Endodermal cell (in vitro differentiated cells): ENCODE data around the gene MRPL11. TPM values are rescaled to one million over a fixed set of nuclear protein-coding genes. Genes with fewer than 3 reads are reported as not detected.
A peak's percentile ranks its signal among the peaks of the same experiment; 100 is the strongest.

Experiments
- DNase-seq: peaks from one replicate; pipeline ENCODE4 v3.0.0-alpha.2; 2017
- H3K27ac ChIP-seq: 2 replicates; pipeline ENCODE4 v1.5.1; 2013; ENCODE audit warnings: mild to moderate bottlenecking, low read depth, low read length, moderate library complexity
- H3K27me3 ChIP-seq: 2 replicates; pipeline ENCODE4 v1.6.1; 2013; ENCODE audit warnings: mild to moderate bottlenecking, low read length, moderate library complexity; ENCODE audit not compliant: insufficient read depth, control insufficient read depth, poor library complexity, severe bottlenecking
- H3K36me3 ChIP-seq: 2 replicates; pipeline ENCODE4 v1.7.0; 2013; ENCODE audit warnings: mild to moderate bottlenecking, low read length, moderate library complexity; ENCODE audit not compliant: control insufficient read depth, insufficient read depth
- H3K4me1 ChIP-seq: one replicate; pipeline ENCODE4 v1.7.0; 2013; ENCODE audit warnings: low read length; ENCODE audit not compliant: control insufficient read depth, insufficient read depth
- H3K4me3 ChIP-seq: 2 replicates; pipeline ENCODE4 v1.5.1; 2013; ENCODE audit warnings: mild to moderate bottlenecking, low read length, moderate library complexity
- H3K9ac ChIP-seq: 2 replicates; pipeline ENCODE4 v1.6.1; 2013; ENCODE audit warnings: mild to moderate bottlenecking, low read length, moderate library complexity; ENCODE audit not compliant: poor library complexity, severe bottlenecking; ENCODE audit errors: extremely low read depth
- H3K9me3 ChIP-seq: 2 replicates; pipeline ENCODE4 v1.6.1; 2013; ENCODE audit warnings: mild to moderate bottlenecking, low read length, moderate library complexity; ENCODE audit not compliant: control insufficient read depth
- H3K27ac Mint-ChIP-seq: 2 replicates; pipeline ENCODE4 v1.8.0; 2020; ENCODE audit warnings: mixed read lengths
- H3K27me3 Mint-ChIP-seq: 2 replicates; pipeline ENCODE4 v1.8.0; 2021; ENCODE audit warnings: mild to moderate bottlenecking, mixed read lengths; ENCODE audit not compliant: insufficient read depth
- H3K36me3 Mint-ChIP-seq: 2 replicates; pipeline ENCODE4 v1.8.0; 2020; ENCODE audit warnings: low read depth, mixed read lengths
- H3K4me1 Mint-ChIP-seq: 2 replicates; pipeline ENCODE4 v1.8.0; 2020; ENCODE audit warnings: mixed read lengths
- H3K4me3 Mint-ChIP-seq: 2 replicates; pipeline ENCODE4 v1.8.0; 2020; ENCODE audit warnings: mild to moderate bottlenecking, moderate library complexity, mixed read lengths
- H3K9me3 Mint-ChIP-seq: 2 replicates; pipeline ENCODE4 v1.8.0; 2020; ENCODE audit warnings: mild to moderate bottlenecking, mixed read lengths
- CTCF ChIP-seq: fragments of 200-600 bp; sonication (generic); conservative IDR thresholded peaks from 2 replicates; pipeline ENCODE4 v1.5.0; 2021; ENCODE audit warnings: antibody characterized with exemption, mild to moderate bottlenecking
- WGBS, 2 experiments: methylation state at CpG; one replicate each; pipeline versions ENCODE4 v1.1.5 to v1.1.7; 2013; ENCODE audit warnings: missing lambda C conversion rate in 2 of 2, mixed read lengths in 1 of 2; ENCODE audit not compliant: insufficient coverage in 1 of 2, insufficient read length in 1 of 2; 5-methylcytosine and 5-hydroxymethylcytosine counted together
- total RNA-seq, 2 donors: library from RNA; stranded (reverse); fragmentation: NEBNext Ultra II Directional in 1 of 2; extraction: Animal tissue kit (Norgen Biotek cat#: 25700) in 1 of 2; gene quantifications; 2 replicates in 1 of 2; 3 replicates in 1 of 2; pipeline ENCODE4 v1.2.1, GENCODE V29; 2021

Gene MRPL11
- total RNA-seq, 2 donors from 2014 or later = 84.5 to 111 TPM

GRCh38 chr11:66480117-66480938 lies 41.7 kb upstream of the MRPL11 start, which contains the start of gene DPP3:
DPP3 (plus strand) TSS chr11:66480434; CDS start chr11:66482201, 1,767 bp downstream.
- Histone ChIP-seq H3K9ac (peak within 1 kb of the TSS; percentile 88), H3K36me3 (peaks cover 23% of the 10 kb centered on the region), H3K4me1 (no peaks in the 10 kb centered on the region), H3K27me3 (no peaks in the 10 kb centered on the region), H3K4me3 (peak within 1 kb of the TSS; percentile 88), H3K9me3 (no peaks in the 10 kb centered on the region), H3K27ac (peak within 1 kb of the TSS; percentile 92)
- Mint-ChIP-seq H3K27ac (peak within 1 kb of the TSS; percentile 96), H3K36me3 (peaks cover 21% of the 10 kb centered on the region), H3K4me3 (peak within 1 kb of the TSS; percentile 89), H3K9me3 (no peaks in the 10 kb centered on the region), H3K27me3 (no peaks in the 10 kb centered on the region), H3K4me1 (no peaks in the 10 kb centered on the region)
- no peak for TF ChIP-seq CTCF
- 1 to 2% methylated on average over 23 to 62 of the region's 62 CpGs for WGBS, 2 experiments
- peak; percentile 99 for DNase-seq

- Histone ChIP-seq H3K4me3 (peak overlapping the region; percentile 88), H3K9me3 (no peaks in the 10 kb centered on the region), H3K27me3 (no peaks in the 10 kb centered on the region), H3K36me3 (peaks cover 20% of the 10 kb centered on the region), H3K4me1 (no peaks in the 10 kb centered on the region), H3K27ac (peak overlapping the region; percentile 92), H3K9ac (peak overlapping the region; percentile 88)
- H3K36me3 Mint-ChIP-seq = peaks cover 17% of the 10 kb centered on the region
- peak; percentile 53 for DNase-seq
- no peak for TF ChIP-seq CTCF
- H3K4me3 Mint-ChIP-seq = peak overlapping the region; percentile 89
- H3K9me3 Mint-ChIP-seq = no peaks in the 10 kb centered on the region
- H3K27me3 Mint-ChIP-seq = no peaks in the 10 kb centered on the region
- H3K27ac Mint-ChIP-seq = peak overlapping the region; percentile 96
- H3K4me1 Mint-ChIP-seq = no peaks in the 10 kb centered on the region
- WGBS, 2 experiments = 5 to 8% methylated on average over 22 to 34 of the region's 34 CpGs
Observed at GRCh38 chr11:66479394-66480116, 40.9 kb upstream of the MRPL11 start.

- Histone ChIP-seq H3K9ac (peak overlapping the region; percentile 88), H3K9me3 (no peaks in the 10 kb centered on the region), H3K4me1 (peaks cover 6% of the 10 kb centered on the region), H3K36me3 (peaks cover 20% of the 10 kb centered on the region), H3K27ac (no peak overlapping the region), H3K4me3 (peak overlapping the region; percentile 88), H3K27me3 (no peaks in the 10 kb centered on the region)
- Mint-ChIP-seq H3K9me3 (no peaks in the 10 kb centered on the region), H3K27ac (peak overlapping the region; percentile 96), H3K4me1 (peaks cover 4% of the 10 kb centered on the region), H3K4me3 (peak overlapping the region; percentile 89), H3K27me3 (no peaks in the 10 kb centered on the region), H3K36me3 (peaks cover 15% of the 10 kb centered on the region)
- TF ChIP-seq CTCF = peak; percentile 93
- DNase-seq = peak; percentile 77
- WGBS, 2 experiments = 67 to 76% methylated on average over 6 to 7 of the region's 8 CpGs
Observed at GRCh38 chr11:66478729-66479393, 40.2 kb upstream of the MRPL11 start.
